Omental fat pad (tissue), 4 donors: Measurements from ENCODE around the gene C5orf34. TPM values are rescaled to one million over a fixed set of nuclear protein-coding genes. Genes with fewer than 3 reads are reported as not detected.
"Not testable (repeated sequence)": the region's sequence is repeated elsewhere in the genome, so short reads cannot be mapped to it uniquely, and the experiment has no call there.

Experiments used
- ATAC-seq: fragments of 150-250 bp; one replicate; pipeline ENCODE4 v1.9.1; 2016; ENCODE audit warnings: mild to moderate bottlenecking, moderate library complexity; ENCODE audit not compliant: low FRiP score
- DNase-seq: peaks from one replicate; pipeline ENCODE4 v3.0.0-alpha.2; 2019; ENCODE audit warnings: low spot score
- CTCF ChIP-seq, 3 donors: fragments of 450-650 bp; IDR thresholded peaks; one replicate each; pipeline ENCODE4 v1.5.1; 2016 to 2017; ENCODE audit warnings: antibody characterized with exemption in 3 of 3, mild to moderate bottlenecking in 3 of 3, moderate library complexity in 2 of 3
- total RNA-seq, 4 donors: library from RNA; depleted of rRNA; stranded (reverse); fragments of >200 nt; gene quantifications; one replicate each; pipeline ENCODE4 v1.1.0, GENCODE V29; 2016

C5orf34 gene
- total RNA-seq, 4 donors from 2014 or later: 0.56 to 2.3 (median 1.7) TPM

DNA sequence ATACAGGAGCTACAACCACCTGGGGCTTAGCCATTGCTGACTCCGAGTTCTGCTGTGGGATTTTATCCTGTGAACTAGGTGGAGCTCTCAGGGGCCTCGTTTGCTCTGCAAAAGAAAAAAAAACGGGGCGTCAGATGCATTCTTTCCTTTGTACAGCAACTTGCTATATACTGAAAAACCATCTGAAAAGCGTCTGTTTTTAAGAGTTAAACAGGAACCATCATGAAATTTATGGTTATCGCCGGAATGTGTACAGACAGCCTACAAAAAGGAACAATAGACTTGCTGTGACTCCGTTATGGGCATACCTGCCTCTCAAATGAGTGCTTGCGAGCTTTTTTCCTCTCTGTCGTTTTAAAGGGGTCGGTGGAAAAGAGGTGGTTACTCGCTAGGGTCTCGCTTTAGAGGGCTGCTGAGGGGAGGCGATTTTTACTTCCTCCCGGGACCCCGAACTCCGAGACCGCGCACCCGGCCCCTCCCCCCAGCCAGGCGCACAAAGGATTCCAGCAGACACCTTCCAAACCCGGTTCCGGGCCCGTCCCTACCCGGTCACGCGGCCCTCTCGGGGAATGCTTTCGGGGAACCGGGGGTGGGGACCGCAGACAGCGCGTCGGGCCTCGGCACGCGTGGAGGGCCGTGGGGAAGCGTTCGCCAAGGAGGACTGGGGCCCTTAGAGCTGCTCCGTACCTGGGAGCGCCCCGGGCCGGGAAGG lies 41.1 kb upstream of the C5orf34 start:
- no peak for TF ChIP-seq CTCF (IDR thresholded peaks at IDR 0.05)
- DNase-seq (peak; percentile 25), ATAC-seq (peak; percentile 47)

DNA sequence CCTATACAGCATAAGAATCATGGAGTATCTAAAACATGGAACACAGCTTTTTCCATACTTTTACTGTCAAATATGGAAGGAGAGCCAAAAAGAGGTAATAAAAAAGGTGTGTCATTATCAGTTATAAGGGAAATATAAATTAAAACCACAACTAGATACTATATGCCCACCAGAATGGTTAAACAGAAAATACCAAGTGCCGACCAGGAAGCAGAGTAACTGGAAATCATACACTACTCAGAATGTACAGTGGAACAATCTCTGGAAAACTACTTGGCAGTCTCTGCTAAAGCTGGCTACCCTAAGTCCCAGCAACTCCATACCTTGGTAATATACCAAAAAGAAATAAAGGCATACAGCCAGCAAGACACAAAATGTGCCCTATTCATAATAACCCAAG lies 39.5 kb upstream of the C5orf34 start:
- TF ChIP-seq CTCF (IDR thresholded peaks at IDR 0.05): no peak
- DNase-seq (no peak), ATAC-seq (no peak)

DNA sequence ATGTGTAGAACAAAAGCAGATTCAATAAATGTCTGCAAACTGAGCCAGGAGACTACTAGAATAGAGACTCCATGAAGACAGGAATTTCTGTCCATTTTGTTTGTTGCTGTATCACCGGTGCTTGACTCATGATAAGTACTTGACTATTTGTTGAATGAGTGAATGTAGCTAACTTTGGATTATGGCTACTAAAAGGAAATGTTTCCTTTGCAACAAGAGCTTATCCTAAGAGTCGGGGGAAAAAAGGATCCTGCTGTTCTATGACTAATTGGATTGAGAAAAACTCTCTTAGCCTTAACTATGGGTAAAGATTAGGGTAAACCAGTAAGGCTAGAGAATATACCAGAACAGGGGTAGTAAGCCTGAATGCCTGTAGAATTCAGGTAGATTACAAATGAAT lies 38.4 kb upstream of the C5orf34 start:
- no peak for TF ChIP-seq CTCF (IDR thresholded peaks at IDR 0.05)
- no peak for ATAC-seq
- DNase-seq: no peak

GRCh38 chr5:43551731-43552130 lies 36.8 kb upstream of the C5orf34 start:
- DNase-seq (no peak), ATAC-seq (no peak)
- TF ChIP-seq CTCF (IDR thresholded peaks at IDR 0.05): no peak

DNA sequence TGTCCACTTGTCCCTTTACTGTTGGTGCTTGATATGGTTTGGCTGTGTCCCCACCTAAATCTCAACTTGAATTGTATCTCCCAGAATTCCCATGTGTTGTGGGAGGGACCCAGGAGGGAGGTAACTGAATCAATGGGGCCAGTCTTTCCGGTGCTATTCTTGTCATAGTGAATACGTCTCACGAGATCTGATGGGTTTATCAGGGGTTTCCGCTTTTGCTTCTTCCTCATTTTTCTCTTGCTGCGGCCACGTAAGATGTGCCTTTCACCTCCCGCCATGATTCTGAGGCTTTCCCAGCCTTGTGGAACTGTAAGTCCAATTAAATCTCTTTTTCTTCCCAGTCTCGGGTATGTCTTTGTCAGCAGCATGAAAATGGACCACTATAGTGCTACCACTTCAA lies 34.3 kb upstream of the C5orf34 start:
- ATAC-seq, DNase-seq: not testable (repeated sequence)

- no peak for TF ChIP-seq CTCF (IDR thresholded peaks at IDR 0.05)
- DNase-seq (no peak), ATAC-seq (no peak)
Measured at GRCh38 chr5:43548358-43548757, 33.4 kb upstream of the C5orf34 start.

GRCh38 chr5:43547532-43547931 lies 32.6 kb upstream of the C5orf34 start:
- DNase-seq (no peak), ATAC-seq (no peak)
- TF ChIP-seq CTCF (IDR thresholded peaks at IDR 0.05): no peak
